GM13976 (cell line): ENCODE measurements around the gene PGBD1.
"Not testable (repeated sequence)": the region's sequence is repeated elsewhere in the genome, so short reads cannot be mapped to it uniquely, and the experiment has no call there.

ENCODE experiments used
- DNase-seq: peaks from one replicate; pipeline ENCODE4 v3.0.0; 2012; ENCODE audit warnings: low spot score
- in situ Hi-C: fragments of 300-500 bp; cut with MboI; formaldehyde crosslinking; loops from one replicate; pipeline ENCODE4 v1.12.0; 2022; ENCODE audit warnings: low sequenced_read_pairs, mixed read lengths, inconsistent platforms; ENCODE audit not compliant: unreplicated experiment
- TF ChIP-seq, protein P1 (sequence below): IDR thresholded peaks from 2 replicates; pipeline ENCODE4 v1.5.1; 2012; ENCODE audit warnings: borderline replicate concordance, mild to moderate bottlenecking; ENCODE audit not compliant: insufficient read depth; ENCODE audit errors: extremely low read depth, missing control alignments, control extremely low read depth

PGBD1 gene

DNA sequence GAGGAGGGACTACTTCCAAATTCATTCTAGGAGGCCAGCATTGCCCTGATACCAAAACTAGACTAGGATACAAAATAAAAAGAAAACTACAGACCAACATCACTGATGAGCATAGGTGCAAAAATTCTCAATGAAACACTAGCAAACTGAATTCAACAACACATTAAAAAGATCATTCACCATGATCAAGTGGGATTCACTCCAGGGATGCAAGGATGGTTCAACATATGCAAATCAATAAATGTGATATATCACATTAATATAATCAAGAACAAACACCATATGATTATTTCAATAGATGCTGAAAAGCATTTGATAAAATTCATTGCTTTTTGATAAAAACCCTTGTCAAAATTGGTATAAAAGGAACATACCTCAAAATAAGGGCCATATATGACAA is 10.2 kb downstream of the PGBD1 start:
- in situ Hi-C loops: no loop called here
- TF ChIP-seq, protein P1, sequence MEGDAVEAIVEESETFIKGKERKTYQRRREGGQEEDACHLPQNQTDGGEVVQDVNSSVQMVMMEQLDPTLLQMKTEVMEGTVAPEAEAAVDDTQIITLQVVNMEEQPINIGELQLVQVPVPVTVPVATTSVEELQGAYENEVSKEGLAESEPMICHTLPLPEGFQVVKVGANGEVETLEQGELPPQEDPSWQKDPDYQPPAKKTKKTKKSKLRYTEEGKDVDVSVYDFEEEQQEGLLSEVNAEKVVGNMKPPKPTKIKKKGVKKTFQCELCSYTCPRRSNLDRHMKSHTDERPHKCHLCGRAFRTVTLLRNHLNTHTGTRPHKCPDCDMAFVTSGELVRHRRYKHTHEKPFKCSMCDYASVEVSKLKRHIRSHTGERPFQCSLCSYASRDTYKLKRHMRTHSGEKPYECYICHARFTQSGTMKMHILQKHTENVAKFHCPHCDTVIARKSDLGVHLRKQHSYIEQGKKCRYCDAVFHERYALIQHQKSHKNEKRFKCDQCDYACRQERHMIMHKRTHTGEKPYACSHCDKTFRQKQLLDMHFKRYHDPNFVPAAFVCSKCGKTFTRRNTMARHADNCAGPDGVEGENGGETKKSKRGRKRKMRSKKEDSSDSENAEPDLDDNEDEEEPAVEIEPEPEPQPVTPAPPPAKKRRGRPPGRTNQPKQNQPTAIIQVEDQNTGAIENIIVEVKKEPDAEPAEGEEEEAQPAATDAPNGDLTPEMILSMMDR: no peak
- DNase-seq: no peak

DNA sequence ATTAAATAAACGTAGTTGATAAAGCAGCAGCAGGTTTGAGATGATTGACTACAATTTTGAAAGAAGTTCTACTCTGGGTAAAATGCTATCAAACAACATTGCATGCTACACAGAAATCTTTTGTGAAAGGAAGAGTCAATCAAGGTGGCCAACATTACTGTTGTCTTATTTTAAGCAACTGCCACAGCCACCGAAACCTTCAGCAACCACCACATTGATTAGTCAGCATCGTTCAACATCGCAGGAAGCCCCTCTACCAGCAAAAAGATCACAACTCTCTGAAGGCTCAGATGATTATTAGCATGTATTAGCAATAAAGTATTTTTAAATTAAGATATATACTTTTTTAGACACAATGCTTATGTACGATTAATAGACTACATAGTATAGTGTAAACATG is 14.0 kb downstream of the PGBD1 start:
- in situ Hi-C loops: no loop called here
- no peak for DNase-seq
- TF ChIP-seq, protein P1: no peak

- no peak for DNase-seq
- TF ChIP-seq, protein P1: no peak
- in situ Hi-C loops: no loop called here
These were observed 15.2 kb downstream of the PGBD1 start for GRCh38 chr6:28296520-28297060.

DNA sequence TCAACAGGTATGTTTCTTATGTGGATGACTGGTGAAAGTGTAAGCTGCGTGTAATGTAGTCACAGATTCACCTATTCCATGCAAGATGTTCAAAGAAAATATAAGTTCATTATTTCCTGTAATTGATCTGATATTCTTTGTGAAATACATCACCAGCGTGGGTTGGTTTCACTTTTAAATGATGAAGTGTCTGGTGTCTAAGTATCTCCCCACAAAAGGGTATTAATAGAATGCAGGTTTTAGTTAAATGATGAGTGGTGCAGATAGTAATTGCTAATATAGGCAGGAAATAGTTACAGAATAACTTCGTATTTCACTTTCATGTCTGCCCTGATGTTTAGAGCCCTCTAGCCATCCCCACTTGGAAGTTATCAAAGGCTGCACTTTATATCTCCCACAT is 22.2 kb downstream of the PGBD1 start:
- in situ Hi-C loops: no loop called here
- peak; percentile 41 for DNase-seq
- TF ChIP-seq, protein P1: no peak

- DNase-seq, in situ Hi-C loops: not testable (repeated sequence)
These were observed 25.0 kb downstream of the PGBD1 start for GRCh38 chr6:28306363-28306762.

DNA sequence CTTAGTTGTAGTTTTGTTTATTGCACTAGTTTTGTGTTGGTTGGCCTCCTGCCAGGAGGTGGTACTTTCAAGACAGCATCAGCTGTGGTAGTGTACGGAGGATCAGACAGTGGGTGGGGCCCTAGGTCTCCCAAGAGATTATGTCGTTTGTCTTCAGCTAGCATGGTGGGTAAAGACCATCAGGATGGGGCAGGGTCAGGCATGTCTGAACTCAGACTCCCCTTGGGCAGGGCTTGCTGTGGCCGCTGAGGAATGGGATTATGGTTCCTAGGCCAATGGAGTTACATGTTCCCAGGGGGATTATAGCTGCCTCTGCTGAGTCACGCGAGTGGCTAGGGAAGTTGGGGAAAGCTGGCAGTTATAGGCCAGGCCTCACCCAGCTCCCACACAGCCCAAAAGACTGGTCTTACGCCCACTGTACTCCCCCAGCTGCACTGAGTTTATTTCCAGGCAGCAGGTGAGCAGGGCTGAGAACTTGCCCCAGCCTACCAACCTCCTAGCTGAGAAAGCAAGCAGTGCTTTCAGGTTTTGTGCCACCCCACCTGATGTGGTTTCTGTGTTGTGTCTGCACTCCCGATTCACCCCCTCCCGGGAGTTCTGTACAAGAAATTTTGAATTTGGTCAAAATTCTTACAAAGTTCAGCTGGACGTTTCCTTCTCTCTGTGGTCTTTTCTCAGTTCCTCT is 29.9 kb downstream of the PGBD1 start:
- TF ChIP-seq, protein P1: no peak

DNA sequence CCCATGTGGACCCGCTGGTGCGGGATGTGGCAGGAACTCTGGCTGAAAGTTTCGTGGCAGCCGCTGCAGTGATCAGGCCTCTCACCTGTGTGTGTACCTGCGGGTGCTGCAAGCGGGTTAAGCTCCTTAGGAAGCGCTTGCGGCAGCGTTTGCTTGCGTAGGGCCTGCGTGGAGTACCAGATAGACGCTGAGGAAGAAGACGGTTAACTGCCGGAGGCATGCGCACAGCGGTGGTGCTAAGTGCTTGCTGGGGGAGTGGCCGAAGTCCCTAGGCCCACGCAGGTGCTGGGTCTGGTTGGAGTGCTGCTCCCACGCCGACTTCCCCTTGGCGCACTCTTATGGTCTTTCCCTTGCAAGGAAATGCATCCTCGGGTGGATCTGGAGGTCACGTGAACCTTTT is 31.6 kb downstream of the PGBD1 start:
- in situ Hi-C loops: no loop called here
- DNase-seq: no peak
- TF ChIP-seq, protein P1: no peak

More for the DNA sequence above, 29.9 kb downstream of the PGBD1 start:
- in situ Hi-C loops: no loop called here
- no peak for DNase-seq
